ENCODE results near the gene SRGAP1.

Gene SRGAP1

DNA sequence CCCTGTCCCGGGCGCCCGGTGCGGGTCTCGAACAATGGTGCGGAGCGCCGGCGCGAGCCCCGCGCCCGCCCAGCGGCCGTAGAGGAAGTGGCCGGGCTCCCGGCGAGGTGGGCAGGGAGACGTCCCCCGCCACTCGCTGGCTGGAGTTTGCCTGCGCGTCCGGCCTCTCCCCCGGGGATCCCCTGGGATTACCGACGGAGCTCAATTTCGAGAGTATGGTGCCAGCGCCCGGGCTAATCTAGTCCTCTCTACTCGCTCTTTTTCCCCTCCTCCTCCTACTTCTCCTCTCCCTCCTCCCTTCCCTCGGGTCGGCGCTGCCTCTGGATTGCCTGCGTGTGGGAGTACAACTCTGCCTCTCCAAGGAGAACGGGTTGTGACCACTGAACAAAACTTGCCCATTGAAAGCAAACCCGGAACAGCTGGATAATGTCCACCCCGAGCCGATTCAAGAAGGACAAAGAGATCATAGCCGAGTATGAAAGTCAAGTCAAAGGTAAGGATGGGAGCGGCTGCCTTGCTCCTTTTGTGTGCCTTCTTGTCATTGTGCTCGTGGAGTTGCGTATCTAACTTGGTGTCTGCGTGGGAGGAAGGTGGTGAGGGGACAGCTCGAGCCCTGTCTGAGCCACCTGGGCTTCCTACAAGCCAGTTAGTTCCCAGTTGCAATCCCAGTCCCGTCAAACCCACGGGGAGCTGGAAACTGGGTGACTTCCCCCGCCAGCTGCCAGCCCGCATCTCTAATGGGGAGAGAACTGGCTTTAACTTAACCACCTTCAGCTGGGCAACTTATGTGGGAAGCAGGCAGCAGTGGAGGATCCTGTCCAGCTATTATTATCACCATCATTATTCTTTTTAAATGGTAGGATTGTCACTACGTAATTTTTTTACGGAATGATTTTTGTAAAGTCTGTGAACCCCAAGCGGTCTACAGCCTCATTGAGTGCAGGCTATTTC lies at the start of gene SRGAP1:
Gene SRGAP1, plus strand, starts transcription at position 310 of the 951 bp plus-strand sequence. Its CDS starts 117 bp downstream, at position 427.
- no peak for DNase-seq (ENCODE audit: low read depth in 2 of 2, low spot score in 1 of 2)

DNA sequence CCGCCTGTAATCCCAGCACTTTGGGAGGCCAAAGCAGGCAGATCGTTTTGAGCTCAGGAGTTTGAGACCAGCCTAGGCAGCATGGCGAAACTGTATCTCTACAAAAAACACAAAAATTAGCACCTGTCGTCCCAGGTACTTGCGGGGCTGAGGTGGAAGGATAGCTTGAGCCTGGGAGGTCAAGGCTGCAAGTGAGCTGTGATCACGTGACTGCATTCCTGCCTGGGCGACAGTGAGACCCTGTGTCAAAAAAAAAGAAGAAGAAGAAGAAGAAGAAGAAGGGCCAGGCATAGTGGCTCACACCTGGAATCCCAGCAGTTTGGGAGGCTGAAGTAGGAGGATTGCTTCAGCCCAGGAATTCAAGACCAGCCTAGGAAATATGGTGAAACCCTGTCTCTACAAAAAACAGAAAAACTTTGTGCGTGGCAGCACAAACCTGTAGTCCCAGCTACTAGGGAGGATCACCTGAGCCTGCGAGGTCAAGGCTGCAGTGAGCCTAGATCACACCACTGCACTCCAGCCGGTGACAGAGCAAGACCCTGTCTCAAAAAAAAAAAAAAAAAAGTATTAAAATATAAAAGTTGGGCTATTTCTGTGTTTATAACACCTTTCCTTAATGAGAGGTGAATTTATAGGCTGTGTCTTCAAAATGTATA lies 49.3 kb upstream of the SRGAP1 start:
- no peak for DNase-seq (ENCODE audit: low read depth in 2 of 2, low spot score in 1 of 2)

DNA sequence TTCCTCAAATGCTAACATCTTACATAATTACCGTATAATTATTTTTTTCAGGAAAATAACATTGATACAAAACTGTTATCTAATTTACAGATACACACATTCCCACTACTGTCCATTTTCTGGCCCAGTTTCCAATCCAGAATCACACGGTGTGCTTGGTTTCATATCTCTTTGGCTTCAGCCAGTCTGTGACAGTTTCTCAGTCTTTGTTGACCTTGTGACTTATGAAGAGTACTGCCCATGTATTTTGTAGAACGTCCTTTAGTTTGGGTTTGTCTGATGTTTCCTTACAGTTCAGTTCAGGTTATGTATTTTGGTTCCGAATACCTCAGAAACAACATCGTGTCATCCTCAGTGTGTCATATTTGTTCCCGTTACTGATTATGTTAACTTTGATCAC lies 48.6 kb upstream of the SRGAP1 start:
- no peak for DNase-seq (ENCODE audit: low read depth in 2 of 2, low spot score in 1 of 2)

DNA sequence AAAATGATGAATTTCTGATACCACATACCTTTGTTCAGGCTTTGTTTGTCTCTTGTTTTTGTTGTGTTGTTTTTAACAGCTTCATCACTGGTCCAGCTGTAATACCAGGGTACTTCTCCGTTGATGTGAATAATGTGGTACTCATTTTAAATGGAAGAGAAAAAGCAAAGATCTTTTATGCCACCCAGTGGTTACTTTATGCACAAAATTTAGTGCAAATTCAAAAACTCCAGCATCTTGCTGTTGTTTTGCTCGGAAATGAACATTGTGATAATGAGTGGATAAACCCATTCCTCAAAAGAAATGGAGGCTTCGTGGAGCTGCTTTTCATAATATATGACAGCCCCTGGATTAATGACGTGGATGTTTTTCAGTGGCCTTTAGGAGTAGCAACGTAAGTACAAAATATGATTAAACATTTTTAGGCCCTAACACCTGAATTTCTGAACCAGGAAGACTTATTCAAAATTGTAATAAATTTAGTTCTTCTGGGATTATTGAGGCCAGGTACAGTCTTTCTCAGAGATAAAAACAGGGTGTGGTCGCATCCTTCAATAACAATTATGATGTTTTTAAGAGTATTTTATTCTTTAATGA lies 42.4 kb upstream of the SRGAP1 start:
- DNase-seq (ENCODE audit: low read depth in 2 of 2, low spot score in 1 of 2) = no peak

DNA sequence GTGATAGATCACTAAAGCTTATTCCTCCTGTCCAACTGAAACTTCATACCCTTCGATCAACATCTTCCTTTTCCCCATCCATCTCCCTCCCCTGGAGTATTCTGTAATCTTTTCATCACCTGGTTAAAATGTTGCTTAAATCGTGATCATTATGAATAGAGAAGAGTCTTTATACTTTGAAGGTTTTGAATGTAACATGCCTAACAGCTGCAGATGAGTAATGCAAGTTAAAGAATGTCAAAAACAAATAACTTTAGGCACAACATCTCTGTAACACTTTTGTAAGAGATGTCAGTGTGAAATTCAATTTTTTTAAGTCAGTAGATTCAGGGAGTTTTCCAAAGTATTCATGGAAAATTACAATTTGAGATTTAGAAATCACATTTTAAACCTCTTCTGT lies 39.8 kb upstream of the SRGAP1 start:
- no peak for DNase-seq (ENCODE audit: low read depth in 2 of 2, low spot score in 1 of 2)

DNA sequence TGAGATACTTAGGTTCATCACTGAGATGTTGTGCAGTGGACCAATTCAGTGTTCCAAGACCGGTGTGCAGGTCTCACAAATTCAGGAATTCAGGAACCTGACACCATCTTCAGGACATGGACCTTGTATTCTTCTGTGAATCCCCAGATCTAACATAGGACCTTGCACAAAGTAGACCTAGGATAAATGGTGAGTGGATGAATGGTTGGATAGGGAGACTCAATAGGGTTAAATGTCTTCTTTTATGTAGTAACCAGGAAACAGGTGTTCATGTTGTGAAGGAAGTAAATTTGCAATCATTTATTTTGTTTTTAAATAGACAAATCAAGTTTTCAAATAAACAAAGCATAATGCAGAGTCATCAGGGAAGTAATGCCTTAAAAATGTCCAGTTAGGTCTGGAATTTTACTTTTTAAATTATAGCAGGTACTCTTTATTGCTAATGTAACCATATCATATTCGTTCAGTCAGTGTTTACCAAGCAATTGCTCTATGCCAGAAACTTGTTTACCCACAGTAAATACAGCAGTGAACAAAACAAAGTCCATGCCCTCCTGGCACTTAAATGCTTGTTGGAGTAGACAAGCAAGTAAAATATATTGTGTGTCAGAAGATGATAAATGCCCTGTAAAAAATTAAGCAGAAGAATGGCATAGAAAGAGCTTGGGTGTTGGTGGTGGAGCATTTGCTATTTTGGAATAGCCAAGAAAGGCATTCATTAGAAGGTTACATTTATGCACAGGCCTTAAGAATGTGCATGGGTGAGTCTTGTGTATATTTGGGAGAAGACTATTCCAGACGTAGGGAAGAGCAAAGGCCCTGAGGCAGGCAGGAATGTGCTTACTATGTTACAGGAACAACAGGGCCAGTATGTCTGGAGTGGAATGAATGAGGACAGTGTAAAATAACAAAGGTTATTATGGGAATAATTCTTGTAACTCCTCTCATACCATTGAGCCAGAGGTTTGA lies 38.5 kb upstream of the SRGAP1 start:
- DNase-seq (ENCODE audit: low read depth in 2 of 2, low spot score in 1 of 2) = no peak

DNA sequence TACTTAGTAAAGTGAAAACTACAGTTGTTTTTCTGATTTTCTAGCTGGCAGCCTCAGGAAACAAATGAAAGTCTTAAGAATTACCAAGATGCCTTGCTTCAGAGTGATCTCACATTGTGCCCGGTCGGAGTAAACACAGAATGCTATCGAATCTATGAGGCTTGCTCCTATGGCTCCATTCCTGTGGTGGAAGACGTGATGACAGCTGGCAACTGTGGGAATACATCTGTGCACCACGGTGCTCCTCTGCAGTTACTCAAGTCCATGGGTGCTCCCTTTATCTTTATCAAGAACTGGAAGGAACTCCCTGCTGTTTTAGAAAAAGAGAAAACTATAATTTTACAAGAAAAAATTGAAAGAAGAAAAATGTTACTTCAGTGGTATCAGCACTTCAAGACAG lies 35.9 kb upstream of the SRGAP1 start:
- DNase-seq (ENCODE audit: low read depth in 2 of 2, low spot score in 1 of 2) = no peak

DNA sequence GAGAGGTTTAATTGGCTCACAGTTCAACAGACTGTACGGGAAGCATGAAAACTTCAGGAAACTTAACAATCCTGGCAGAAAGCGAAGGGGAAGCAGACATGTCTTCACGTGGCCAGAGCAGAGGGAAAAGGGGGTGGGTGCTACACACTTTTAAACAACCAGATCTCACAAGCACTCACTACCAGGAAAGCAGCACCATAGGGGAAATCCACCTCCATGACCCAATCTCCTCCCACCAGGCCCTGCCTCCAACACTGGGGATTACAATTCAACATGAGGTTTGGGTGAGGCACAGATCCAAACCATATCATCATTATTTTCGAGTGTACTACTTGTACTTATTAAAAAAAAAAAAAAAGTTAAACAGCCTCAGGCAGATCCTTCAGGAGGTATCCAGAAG lies 34.9 kb upstream of the SRGAP1 start:
- no peak for DNase-seq (ENCODE audit: low read depth in 2 of 2, low spot score in 1 of 2)

DNA sequence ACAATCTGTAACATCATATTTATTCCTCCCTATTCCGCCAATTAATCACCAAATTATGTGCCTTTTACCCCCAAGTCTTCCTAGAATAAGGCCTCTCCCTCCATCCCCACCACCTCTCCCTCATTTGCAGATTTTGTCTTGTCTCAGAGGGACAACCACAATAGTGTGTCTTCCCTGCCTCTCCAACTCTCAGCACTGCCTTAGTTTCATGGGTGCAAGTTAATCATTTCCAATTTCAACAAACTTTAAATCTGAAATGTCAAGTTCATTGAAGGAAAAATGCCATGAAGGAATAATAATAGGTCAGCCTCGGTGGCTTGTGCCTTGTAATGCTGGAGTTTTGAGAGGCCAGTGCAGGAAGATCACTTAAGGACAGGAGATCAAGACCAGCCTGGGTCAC lies 33.2 kb upstream of the SRGAP1 start:
- DNase-seq (ENCODE audit: low read depth in 2 of 2, low spot score in 1 of 2) = no peak

DNA sequence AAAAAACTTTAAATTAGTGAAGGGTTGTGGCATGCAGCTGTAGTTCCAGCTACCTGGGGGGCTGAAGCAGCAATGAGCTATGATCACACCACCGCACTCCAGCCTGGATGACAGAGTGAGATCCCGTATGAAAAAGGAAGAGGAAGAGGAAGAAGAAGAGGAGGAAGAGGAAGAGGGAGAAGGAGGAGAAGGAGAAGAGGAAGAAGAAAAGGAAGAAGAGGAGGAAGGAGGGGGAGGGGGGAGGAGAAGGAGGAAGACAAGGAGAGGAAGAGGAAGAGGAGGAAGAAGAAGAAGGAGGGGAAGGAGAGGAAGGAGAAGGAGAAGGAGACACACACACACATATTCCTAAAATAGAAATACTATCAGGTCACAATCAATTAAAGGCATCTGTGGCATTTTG lies 32.7 kb upstream of the SRGAP1 start:
- DNase-seq (ENCODE audit: low read depth in 2 of 2, low spot score in 1 of 2) = no peak

DNA sequence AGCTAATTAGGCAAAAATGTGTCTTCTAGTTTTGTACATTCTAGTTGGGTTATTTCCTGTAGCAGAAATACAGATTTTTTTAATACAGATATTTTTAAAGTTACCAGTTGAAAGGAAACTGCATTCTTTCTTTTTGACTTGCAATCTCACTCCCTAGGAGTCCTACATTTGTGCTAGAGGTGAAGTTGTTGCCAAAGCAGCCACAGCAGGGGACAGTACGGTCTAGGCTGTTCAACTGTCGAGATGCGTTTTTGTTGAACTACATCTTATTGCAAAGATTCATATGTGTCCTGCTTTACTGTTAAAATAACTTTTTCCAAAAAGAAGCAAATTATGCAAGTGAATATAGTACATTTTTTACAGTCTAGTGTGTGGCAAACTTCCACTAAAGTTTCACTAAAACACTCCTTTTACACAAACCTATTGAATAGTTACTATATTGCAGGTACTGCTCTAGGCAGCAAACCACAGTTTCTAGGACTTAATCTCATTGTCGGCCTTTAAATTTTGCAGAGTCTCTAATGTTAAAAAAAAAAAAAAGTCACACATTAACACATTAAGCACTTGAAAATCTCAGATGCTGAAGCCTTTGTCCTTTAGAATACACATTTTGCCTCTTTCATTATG lies 30.2 kb upstream of the SRGAP1 start:
- DNase-seq (ENCODE audit: low read depth in 2 of 2, low spot score in 1 of 2) = no peak

DNA sequence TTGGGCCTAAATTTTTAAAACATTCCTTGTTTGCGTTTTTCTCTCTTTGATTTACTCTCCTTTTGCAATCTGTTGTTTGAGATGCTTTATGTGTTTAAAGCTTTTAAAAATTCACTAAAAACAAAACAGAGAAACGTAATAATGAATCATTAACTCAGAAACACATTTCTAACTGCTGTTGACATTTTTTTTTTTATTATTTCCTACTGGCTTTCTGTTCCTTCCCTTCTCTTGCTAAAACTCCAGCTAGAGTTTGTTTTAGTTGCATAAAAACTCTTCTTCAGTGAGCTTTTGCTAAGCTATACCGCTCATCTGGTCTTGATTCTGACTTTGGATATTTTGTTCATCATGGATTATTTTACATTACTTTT lies 29.0 kb upstream of the SRGAP1 start:
- no peak for DNase-seq (ENCODE audit: low read depth in 2 of 2, low spot score in 1 of 2)

DNA sequence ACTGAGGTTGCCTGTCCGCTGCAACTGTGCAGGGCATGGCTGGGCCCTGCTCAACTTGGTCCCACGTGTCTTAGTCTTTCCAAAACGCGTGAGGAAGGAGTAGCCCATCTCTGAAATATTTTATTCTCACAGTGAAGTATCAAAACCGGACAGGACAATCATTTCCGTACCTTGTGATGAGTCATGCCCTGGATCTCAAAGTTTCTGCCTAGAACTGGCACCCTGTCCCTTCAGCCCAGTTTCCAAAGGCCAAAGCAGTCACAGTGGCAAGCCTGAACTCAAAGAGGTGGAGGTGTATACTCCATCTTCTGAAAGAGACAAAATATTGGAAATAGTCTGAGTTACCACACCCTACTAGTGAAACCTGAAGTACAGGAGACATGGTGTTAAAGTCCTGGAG lies 28.5 kb upstream of the SRGAP1 start:
- DNase-seq (ENCODE audit: low read depth in 2 of 2, low spot score in 1 of 2) = no peak

DNA sequence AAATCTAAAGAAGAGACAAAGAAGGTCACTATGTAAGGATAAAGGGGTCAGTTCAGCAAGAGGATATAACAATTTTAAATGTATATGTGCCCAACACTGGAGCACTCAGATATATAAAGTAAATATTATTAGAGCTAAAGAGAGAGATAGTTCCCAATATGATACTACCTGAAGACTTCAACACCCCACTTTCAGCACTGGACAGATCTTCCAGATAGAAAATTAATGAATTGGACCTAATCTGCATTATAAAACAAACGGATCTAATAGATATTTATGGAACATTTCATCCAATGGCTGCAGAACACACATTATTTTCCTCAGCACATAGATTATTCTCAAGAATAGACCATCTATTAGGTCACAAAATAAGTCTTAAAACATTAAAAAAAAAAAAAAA lies 24.1 kb upstream of the SRGAP1 start:
- DNase-seq (ENCODE audit: low read depth in 2 of 2, low spot score in 1 of 2) = no peak

DNA sequence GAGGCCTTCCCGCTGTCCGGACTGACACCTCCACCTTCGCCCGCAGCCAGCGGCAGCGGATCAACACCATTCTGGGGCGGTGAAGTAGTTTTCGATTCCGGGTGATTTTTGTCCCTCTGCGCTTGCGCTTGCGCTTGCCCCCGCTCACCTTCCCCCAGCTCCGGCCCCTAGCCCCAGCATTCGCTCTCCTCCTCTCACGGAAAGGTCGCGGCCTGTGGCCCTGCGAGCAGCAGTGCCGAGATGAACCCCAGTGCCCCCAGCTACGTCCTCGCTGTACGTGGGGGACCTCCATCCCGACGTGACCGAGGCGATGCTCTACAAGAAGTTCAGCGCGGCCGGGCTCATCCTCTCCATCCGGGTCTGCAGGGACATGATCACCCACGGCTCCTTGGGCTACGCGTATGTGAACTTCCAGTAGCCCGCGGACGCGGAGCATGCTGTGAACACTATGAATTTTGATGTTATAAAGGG lies 22.7 kb upstream of the SRGAP1 start:
- DNase-seq (ENCODE audit: low read depth in 2 of 2, low spot score in 1 of 2) = no peak

DNA sequence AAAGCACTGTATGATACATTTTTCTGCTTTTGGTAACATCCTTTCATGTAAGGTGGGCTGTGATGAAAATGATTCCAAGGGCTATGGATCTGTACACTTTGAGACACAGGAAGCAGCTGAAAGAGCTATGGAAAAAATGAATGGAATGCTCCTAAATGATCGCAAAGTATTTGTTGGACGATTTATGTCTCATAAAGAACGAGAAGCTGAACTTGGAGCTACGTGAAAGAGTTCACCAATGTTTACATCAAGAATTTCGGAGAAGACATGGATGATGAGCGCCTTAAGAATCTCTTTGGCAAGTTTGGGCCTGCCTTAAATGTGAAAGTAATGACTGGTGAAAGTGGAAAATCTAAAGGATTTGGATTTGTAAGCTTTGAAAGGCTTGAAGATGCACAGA lies 22.1 kb upstream of the SRGAP1 start:
- no peak for DNase-seq (ENCODE audit: low read depth in 2 of 2, low spot score in 1 of 2)

DNA sequence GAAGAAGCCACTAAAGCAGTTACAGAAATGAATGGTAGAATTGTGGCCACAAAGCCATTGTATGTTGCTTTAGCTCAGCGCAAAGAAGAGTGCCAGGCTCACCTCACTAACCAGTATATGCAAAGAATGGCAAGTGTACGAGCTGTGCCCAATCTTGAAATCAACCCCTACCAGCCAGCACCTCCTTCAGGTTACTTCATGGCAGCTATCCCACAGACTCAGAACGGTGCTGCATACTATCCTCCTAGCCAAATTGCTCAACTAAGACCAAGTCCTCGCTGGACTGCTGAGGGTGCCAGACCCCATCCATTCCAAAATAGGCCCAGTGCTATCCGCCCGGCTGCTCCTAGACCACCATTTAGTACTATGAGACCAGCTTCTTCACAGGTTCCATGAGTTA lies 21.5 kb upstream of the SRGAP1 start:
- no peak for DNase-seq (ENCODE audit: low read depth in 2 of 2, low spot score in 1 of 2)

DNA sequence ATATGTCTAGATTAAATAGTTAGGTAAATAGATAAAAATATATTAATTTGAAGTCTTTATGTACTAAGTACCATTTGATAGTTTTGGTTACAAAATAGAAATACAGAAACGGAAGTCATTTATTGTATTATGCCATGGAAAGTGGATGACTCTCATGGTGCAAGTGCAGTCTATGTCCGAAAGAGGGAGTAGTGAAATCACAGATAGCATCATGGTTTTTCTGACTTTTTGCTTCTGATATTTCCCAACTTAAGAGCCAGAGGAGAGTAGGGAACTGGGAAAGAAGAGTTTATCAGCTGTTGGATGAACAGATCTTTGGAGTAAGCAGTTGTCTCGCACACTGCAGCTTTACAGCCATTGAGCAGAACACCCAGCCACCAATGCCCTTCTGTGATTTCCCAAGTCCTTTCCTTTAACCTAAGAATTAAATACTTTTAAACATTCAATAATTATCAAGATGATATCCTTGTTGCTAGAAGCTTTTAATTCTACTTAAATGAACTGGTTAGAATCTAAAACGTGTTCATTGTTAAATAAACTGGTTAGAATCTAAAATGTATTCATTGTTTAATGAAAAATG lies 18.4 kb upstream of the SRGAP1 start:
- no peak for DNase-seq (ENCODE audit: low read depth in 2 of 2, low spot score in 1 of 2)

DNA sequence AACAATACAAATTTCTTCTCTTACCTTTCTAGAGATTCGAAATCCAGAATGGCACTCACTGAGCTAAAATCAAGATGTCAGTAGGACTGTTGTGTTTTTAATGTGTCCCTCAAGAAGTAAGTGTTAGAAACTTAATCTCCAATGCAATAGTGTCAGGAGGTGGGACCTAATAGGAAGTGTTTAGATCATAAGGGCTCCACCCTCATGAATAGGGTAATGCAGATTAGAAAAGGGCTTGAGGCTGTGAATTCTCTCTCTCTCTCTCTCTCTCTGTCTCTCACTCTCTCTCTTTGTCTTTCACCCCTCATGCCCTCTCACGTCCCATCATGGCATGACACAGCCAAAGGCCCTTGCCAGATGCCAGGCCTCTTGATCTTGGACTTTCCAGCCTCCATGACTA lies 15.6 kb upstream of the SRGAP1 start:
- DNase-seq (ENCODE audit: low read depth in 2 of 2, low spot score in 1 of 2) = no peak

DNA sequence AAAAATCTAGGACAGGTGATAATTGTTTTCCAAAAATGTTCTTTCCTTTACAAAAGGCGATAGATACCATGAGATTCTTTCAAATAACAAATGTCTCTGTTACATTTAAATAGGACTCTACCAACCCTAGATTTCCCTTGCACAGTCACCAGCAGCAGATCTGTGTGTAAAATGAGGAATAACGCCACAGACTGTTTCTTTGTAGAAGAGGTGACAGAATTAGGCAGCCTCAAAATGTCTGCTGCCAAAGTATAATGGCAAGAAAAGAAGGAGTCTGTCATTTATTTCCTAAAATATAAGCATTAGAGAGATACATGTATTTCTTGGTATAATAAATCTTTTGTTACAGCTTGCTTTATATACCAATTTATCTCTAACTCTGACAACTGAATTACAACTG lies 8.5 kb upstream of the SRGAP1 start:
- DNase-seq (ENCODE audit: low read depth in 2 of 2, low spot score in 1 of 2) = no peak
